Mesothelial cell of epicardium (in vitro differentiated cells): ENCODE data around the gene TLNRD1. TPM values are rescaled to one million over a fixed set of nuclear protein-coding genes. Genes with fewer than 3 reads are reported as not detected.

Source experiments
- DNase-seq, 2 experiments: peaks; one replicate each; pipeline ENCODE4 v3.0.0; 2021; ENCODE audit warnings: low spot score in 2 of 2; ENCODE audit not compliant: unreplicated experiment in 2 of 2
- H3K27ac Mint-ChIP-seq: 2 replicates; pipeline ENCODE4 v1.8.0; 2021; ENCODE audit warnings: mixed read lengths
- H3K27me3 Mint-ChIP-seq: 2 replicates; pipeline ENCODE4 v1.8.0; 2021; ENCODE audit warnings: low read depth, mixed read lengths
- H3K36me3 Mint-ChIP-seq: 2 replicates; pipeline ENCODE4 v1.8.0; 2021; ENCODE audit warnings: mixed read lengths
- H3K4me1 Mint-ChIP-seq: 2 replicates; pipeline ENCODE4 v1.8.0; 2021; ENCODE audit warnings: mixed read lengths
- H3K4me3 Mint-ChIP-seq: 2 replicates; pipeline ENCODE4 v1.8.0; 2021; ENCODE audit warnings: mild to moderate bottlenecking, moderate library complexity, mixed read lengths
- H3K9me3 Mint-ChIP-seq: 2 replicates; pipeline ENCODE4 v1.8.0; 2021; ENCODE audit warnings: mixed read lengths
- CTCF ChIP-seq: fragments of 200-600 bp; sonication (generic); IDR thresholded peaks from one replicate; pipeline ENCODE4 v1.5.0; 2021; ENCODE audit warnings: antibody characterized with exemption; ENCODE audit not compliant: unreplicated experiment
- total RNA-seq: library from RNA; stranded (reverse); gene quantifications from 3 replicates; pipeline ENCODE4 v1.2.1, GENCODE V29; 2021

TLNRD1 gene
- total RNA-seq, 1 donor from 2014 or later: 13.0 TPM

GRCh38 chr15:81024265-81024872 lies 23.6 kb downstream of the TLNRD1 start:
- no peaks in the 10 kb centered on the region for H3K27me3 Mint-ChIP-seq
- H3K9me3 Mint-ChIP-seq: no peaks in the 10 kb centered on the region
- no peak overlapping the region for H3K4me3 Mint-ChIP-seq
- H3K27ac Mint-ChIP-seq: peak overlapping the region; percentile 67
- no peaks in the 10 kb centered on the region for H3K36me3 Mint-ChIP-seq
- no peak for DNase-seq
- H3K4me1 Mint-ChIP-seq: peaks cover 21% of the 10 kb centered on the region
- TF ChIP-seq CTCF: no peak

GRCh38 chr15:81024936-81025335 lies 24.2 kb downstream of the TLNRD1 start:
- Mint-ChIP-seq H3K27ac (peak overlapping the region; percentile 67), H3K4me3 (no peak overlapping the region), H3K36me3 (no peaks in the 10 kb centered on the region), H3K4me1 (peaks cover 21% of the 10 kb centered on the region), H3K27me3 (no peaks in the 10 kb centered on the region), H3K9me3 (peaks cover 5% of the 10 kb centered on the region)
- TF ChIP-seq CTCF: no peak
- DNase-seq: no peak

- Mint-ChIP-seq H3K9me3 (peaks cover 10% of the 10 kb centered on the region), H3K4me3 (no peak overlapping the region), H3K27ac (no peak overlapping the region), H3K36me3 (no peaks in the 10 kb centered on the region), H3K4me1 (peaks cover 21% of the 10 kb centered on the region), H3K27me3 (no peaks in the 10 kb centered on the region)
- DNase-seq: no peak
- TF ChIP-seq CTCF: no peak
These were observed 25.1 kb downstream of the TLNRD1 start for GRCh38 chr15:81025721-81026370.

GRCh38 chr15:81026836-81027599 lies 26.3 kb downstream of the TLNRD1 start:
- Mint-ChIP-seq H3K4me1 (peaks cover 19% of the 10 kb centered on the region), H3K36me3 (no peaks in the 10 kb centered on the region), H3K4me3 (no peak overlapping the region), H3K9me3 (peaks cover 13% of the 10 kb centered on the region), H3K27me3 (no peaks in the 10 kb centered on the region), H3K27ac (no peak overlapping the region)
- DNase-seq: no peak
- TF ChIP-seq CTCF: no peak

GRCh38 chr15:81029414-81030300 lies 28.9 kb downstream of the TLNRD1 start:
- Mint-ChIP-seq H3K4me3 (no peak overlapping the region), H3K4me1 (peaks cover 13% of the 10 kb centered on the region), H3K9me3 (peaks cover 13% of the 10 kb centered on the region), H3K27me3 (no peaks in the 10 kb centered on the region), H3K27ac (no peak overlapping the region), H3K36me3 (no peaks in the 10 kb centered on the region)
- no peak for TF ChIP-seq CTCF
- DNase-seq: no peak
